H9 (cell line): ENCODE results near the gene FAM78B. TPM values are rescaled to one million over a fixed set of nuclear protein-coding genes. Genes with fewer than 3 reads are reported as not detected.
A peak's percentile ranks its signal among the peaks of the same experiment; 100 is the strongest.

Experiments
- DNase-seq: peaks from one replicate; pipeline ENCODE4 v3.0.0-alpha.2; 2017
- H2AFZ ChIP-seq: one replicate; pipeline ENCODE4 v1.6.1; 2013; ENCODE audit warnings: mild to moderate bottlenecking, low read length, control low read depth, moderate library complexity
- H2AK5ac ChIP-seq: 2 replicates; pipeline ENCODE4 v1.6.1; 2013; ENCODE audit warnings: low read length, control low read depth, mixed read lengths; ENCODE audit not compliant: insufficient read length
- H2BK120ac ChIP-seq: one replicate; pipeline ENCODE4 v1.6.1; 2013; ENCODE audit warnings: low read depth, mild to moderate bottlenecking, low read length, control low read depth, inconsistent platforms; ENCODE audit not compliant: poor library complexity, severe bottlenecking
- H2BK12ac ChIP-seq: 2 replicates; pipeline ENCODE4 v1.6.1; 2013; ENCODE audit warnings: low read length, control low read depth, mixed read lengths, low read depth; ENCODE audit not compliant: insufficient read length
- H2BK15ac ChIP-seq: 2 replicates; pipeline ENCODE4 v1.6.1; 2013; ENCODE audit warnings: low read depth, low read length, control low read depth
- H2BK20ac ChIP-seq: one replicate; pipeline ENCODE4 v1.6.1; 2013; ENCODE audit warnings: low read depth, mild to moderate bottlenecking, low read length, control low read depth, inconsistent platforms; ENCODE audit not compliant: poor library complexity, severe bottlenecking
- H2BK5ac ChIP-seq: 2 replicates; pipeline ENCODE4 v1.6.1; 2013; ENCODE audit warnings: low read length, control low read depth, mixed read lengths; ENCODE audit not compliant: insufficient read length
- H3K14ac ChIP-seq: 2 replicates; pipeline ENCODE4 v1.6.1; 2013; ENCODE audit warnings: low read length, control low read depth; ENCODE audit not compliant: insufficient read depth
- H3K18ac ChIP-seq: 2 replicates; pipeline ENCODE4 v1.6.1; 2013; ENCODE audit warnings: low read depth, mild to moderate bottlenecking, mixed read lengths, low read length, control low read depth; ENCODE audit not compliant: insufficient read length
- H3K23ac ChIP-seq: 2 replicates; pipeline ENCODE4 v1.6.1; 2013; ENCODE audit warnings: low read length, control low read depth, mixed read lengths, low read depth; ENCODE audit not compliant: insufficient read length
- H3K23me2 ChIP-seq: 2 replicates; pipeline ENCODE4 v1.6.1; 2013; ENCODE audit warnings: low read depth, mild to moderate bottlenecking, mixed read lengths, low read length, control low read depth; ENCODE audit not compliant: insufficient read length, poor library complexity, severe bottlenecking
- H3K27ac ChIP-seq: 2 replicates; pipeline ENCODE4 v1.5.1; 2013; ENCODE audit warnings: low read length, control low read depth, mixed read lengths, low read depth; ENCODE audit not compliant: insufficient read length
- H3K27me3 ChIP-seq: 2 replicates; pipeline ENCODE4 v1.6.1; 2013; ENCODE audit warnings: low read length, control low read depth, inconsistent platforms; ENCODE audit not compliant: insufficient read depth
- H3K4ac ChIP-seq: 2 replicates; pipeline ENCODE4 v1.6.1; 2013; ENCODE audit warnings: low read depth, mild to moderate bottlenecking, control low read depth, inconsistent platforms, low read length, moderate library complexity
- H3K4me1 ChIP-seq: 2 replicates; pipeline ENCODE4 v1.6.1; 2013; ENCODE audit warnings: low read length, control low read depth, inconsistent platforms; ENCODE audit not compliant: insufficient read depth
- H3K4me2 ChIP-seq: 2 replicates; pipeline ENCODE4 v1.6.1; 2013; ENCODE audit warnings: low read length, control low read depth, mixed read lengths; ENCODE audit not compliant: insufficient read length, insufficient read depth
- H3K56ac ChIP-seq: 2 replicates; pipeline ENCODE4 v1.6.1; 2013; ENCODE audit warnings: low read depth, mild to moderate bottlenecking, mixed read lengths, low read length, control low read depth; ENCODE audit not compliant: insufficient read length
- H3K79me1 ChIP-seq: 2 replicates; pipeline ENCODE4 v1.6.1; 2013; ENCODE audit warnings: low read depth, mild to moderate bottlenecking, moderate library complexity, low read length, control low read depth, inconsistent platforms; ENCODE audit not compliant: insufficient read depth, poor library complexity, severe bottlenecking
- H3K79me2 ChIP-seq: 2 replicates; pipeline ENCODE4 v1.6.1; 2013; ENCODE audit warnings: low read length, control low read depth, inconsistent platforms; ENCODE audit not compliant: insufficient read depth
- H3K9ac ChIP-seq: 2 replicates; pipeline ENCODE4 v1.6.1; 2013; ENCODE audit warnings: low read length, control low read depth, mixed read lengths; ENCODE audit not compliant: insufficient read length; ENCODE audit errors: extremely low read depth
- H3K9me3 ChIP-seq: one replicate; pipeline ENCODE4 v1.6.1; 2013; ENCODE audit warnings: low read depth, low read length, inconsistent platforms; ENCODE audit not compliant: control insufficient read depth
- H3T11ph ChIP-seq: one replicate; pipeline ENCODE4 v1.6.1; 2013; ENCODE audit warnings: mild to moderate bottlenecking, low read length, control low read depth, inconsistent platforms
- H4K20me1 ChIP-seq: one replicate; pipeline ENCODE4 v1.6.1; 2013; ENCODE audit not compliant: control insufficient read depth, insufficient read length, insufficient read depth
- H4K5ac ChIP-seq: 2 replicates; pipeline ENCODE4 v1.6.1; 2013; ENCODE audit warnings: low read depth, mild to moderate bottlenecking, mixed read lengths, low read length, control low read depth; ENCODE audit not compliant: insufficient read length
- H4K8ac ChIP-seq: replicated peaks from 2 replicates; pipeline ENCODE4 v1.6.1; 2013; ENCODE audit warnings: low read length, control low read depth, mixed read lengths, low read depth; ENCODE audit not compliant: insufficient read length
- H4K91ac ChIP-seq: 2 replicates; pipeline ENCODE4 v1.6.1; 2013; ENCODE audit warnings: low read depth, mild to moderate bottlenecking, moderate library complexity, mixed read lengths, low read length, control low read depth; ENCODE audit not compliant: insufficient read length
- H3K27ac Mint-ChIP-seq, 3 experiments: 2 replicates in 2 of 3; 3 replicates in 1 of 3; pipeline ENCODE4 v1.8.0; 2020 to 2021; ENCODE audit warnings: mixed read lengths in 3 of 3, mild to moderate bottlenecking in 1 of 3, moderate library complexity in 1 of 3
- H3K27me3 Mint-ChIP-seq: 2 replicates; pipeline ENCODE4 v1.8.0; 2021; ENCODE audit warnings: low read depth, mild to moderate bottlenecking, moderate library complexity, mixed read lengths
- H3K36me3 Mint-ChIP-seq, 3 experiments: 2 replicates in 2 of 3; 3 replicates in 1 of 3; pipeline ENCODE4 v1.8.0; 2020 to 2021; ENCODE audit warnings: low read depth in 3 of 3, mixed read lengths in 3 of 3; ENCODE audit not compliant: insufficient read depth in 1 of 3
- H3K4me1 Mint-ChIP-seq, 2 experiments: 2 replicates each; pipeline ENCODE4 v1.8.0; 2020; ENCODE audit warnings: mixed read lengths in 2 of 2
- H3K4me3 Mint-ChIP-seq, 2 experiments: 2 replicates in 1 of 2; 3 replicates in 1 of 2; pipeline ENCODE4 v1.8.0; 2020 to 2021; ENCODE audit warnings: mild to moderate bottlenecking in 2 of 2, mixed read lengths in 2 of 2, moderate library complexity in 1 of 2
- H3K9me3 Mint-ChIP-seq, 2 experiments: 2 replicates in 1 of 2; 3 replicates in 1 of 2; pipeline ENCODE4 v1.8.0; 2020; ENCODE audit warnings: mild to moderate bottlenecking in 2 of 2, mixed read lengths in 2 of 2, moderate library complexity in 1 of 2
- CTCF ChIP-seq: fragments of 200-600 bp; sonication (generic); conservative IDR thresholded peaks from 3 replicates; pipeline ENCODE4 v1.8.0; 2021; ENCODE audit warnings: antibody characterized with exemption, mild to moderate bottlenecking
- WGBS: extraction: QIAGEN DNeasy Blood & Tissue Kit; methylation state at CpG from one replicate; pipeline ENCODE4 v1.1.7; 2013; ENCODE audit warnings: missing lambda C conversion rate, low lambda C conversion rate, mixed read lengths; ENCODE audit not compliant: insufficient read length; ENCODE audit errors: extremely low coverage; 5-methylcytosine and 5-hydroxymethylcytosine counted together
- total RNA-seq: library from RNA; stranded (reverse); gene quantifications from 2 replicates; pipeline ENCODE4 v1.2.1, GENCODE V29; 2021

Gene FAM78B
- total RNA-seq, 1 experiment from 2014 or later: 2.3 TPM

GRCh38 chr1:166080967-166081870, 85.6 kb downstream of the FAM78B start:
- Histone ChIP-seq H3K4ac (no peak overlapping the region), H3K79me2 (no peaks in the 10 kb centered on the region), H3K79me1 (no peaks in the 10 kb centered on the region), H2BK12ac (no peak overlapping the region), H3K4me1 (no peaks in the 10 kb centered on the region), H3T11ph (no peak overlapping the region), H2BK20ac (no peak overlapping the region), H3K4me2 (no peak overlapping the region), H2BK15ac (no peak overlapping the region), H2BK120ac (no peak overlapping the region), H3K14ac (no peak overlapping the region), H3K23me2 (no peaks in the 10 kb centered on the region), H3K18ac (no peak overlapping the region), H3K23ac (no peak overlapping the region), H2BK5ac (no peak overlapping the region), H4K20me1 (no peaks in the 10 kb centered on the region), H4K91ac (no peak overlapping the region), H2AFZ (no peak overlapping the region), H4K5ac (no peak overlapping the region), H3K9me3 (no peaks in the 10 kb centered on the region), H3K27me3 (no peaks in the 10 kb centered on the region), H3K27ac (no peak overlapping the region), H3K9ac (no peak overlapping the region), H4K8ac (no peak overlapping the region), H3K56ac (no peak overlapping the region), H2AK5ac (no peak overlapping the region)
- Mint-ChIP-seq H3K27ac (no peak overlapping the region), H3K9me3 (no peaks in the 10 kb centered on the region; a peak in 1 of 5 replicates), H3K36me3 (no peaks in the 10 kb centered on the region), H3K27me3 (no peaks in the 10 kb centered on the region; the same call in 1 of the 2 replicates), H3K4me3 (no peak overlapping the region), H3K4me1 (peaks cover 2 to 4% of the 10 kb centered on the region in 2 experiments; a peak in 3 of 4 replicates)
- WGBS: no CpG with 5 or more reads among the region's 14 CpGs
- no peak for TF ChIP-seq CTCF
- peak; percentile 10 for DNase-seq
